HG03571 (cell line): ENCODE data around the gene IFI27L1.
A peak's percentile ranks its signal among the peaks of the same experiment; 100 is the strongest.

ENCODE experiments used
- ATAC-seq: cut with Tn5 transposase; IDR thresholded peaks from one replicate; pipeline ENCODE4 v1.9.1; 2021; ENCODE audit not compliant: unreplicated experiment

The IFI27L1 gene

GRCh38 chr14:94077823-94078222 lies 3.3 kb upstream of the IFI27L1 start:
- no peak for ATAC-seq

- no peak for ATAC-seq
These were observed 1.1 kb upstream of the IFI27L1 start for GRCh38 chr14:94079891-94080620.

- peak; percentile 27 for ATAC-seq
These were observed 293 bp downstream of the IFI27L1 start for GRCh38 chr14:94081386-94081820.

GRCh38 chr14:94087891-94088290 lies 6.8 kb downstream of the IFI27L1 start:
- ATAC-seq = no peak

GRCh38 chr14:94088516-94088915 lies 7.4 kb downstream of the IFI27L1 start:
- ATAC-seq = no peak

- ATAC-seq = no peak
These were observed 8.4 kb downstream of the IFI27L1 start for GRCh38 chr14:94089479-94089878.

- no peak for ATAC-seq
These were observed 12.3 kb downstream of the IFI27L1 start for GRCh38 chr14:94093418-94093817.

- ATAC-seq = no peak
These were observed 16.0 kb downstream of the IFI27L1 start for GRCh38 chr14:94097091-94097490.

- ATAC-seq = no peak
These were observed 17.3 kb downstream of the IFI27L1 start for GRCh38 chr14:94098326-94098992.

GRCh38 chr14:94099006-94099405 lies 17.9 kb downstream of the IFI27L1 start:
- no peak for ATAC-seq

GRCh38 chr14:94100847-94101246 lies 19.7 kb downstream of the IFI27L1 start:
- ATAC-seq = no peak

- ATAC-seq = no peak
These were observed 20.6 kb downstream of the IFI27L1 start for GRCh38 chr14:94101748-94102147.

GRCh38 chr14:94102768-94103482 lies 21.8 kb downstream of the IFI27L1 start:
- no peak for ATAC-seq

GRCh38 chr14:94103554-94104150 lies 22.5 kb downstream of the IFI27L1 start:
- no peak for ATAC-seq

GRCh38 chr14:94104731-94105130 lies 23.6 kb downstream of the IFI27L1 start:
- no peak for ATAC-seq

- ATAC-seq = no peak
These were observed 28.8 kb downstream of the IFI27L1 start for GRCh38 chr14:94109915-94110250.

GRCh38 chr14:94110552-94111181 lies 29.6 kb downstream of the IFI27L1 start, which contains the start of gene IFI27:
Gene IFI27 (plus strand): TSS chr14:94110736.
- ATAC-seq = no peak

- no peak for ATAC-seq
These were observed 30.4 kb downstream of the IFI27L1 start for GRCh38 chr14:94111276-94112095.

GRCh38 chr14:94112513-94113063 lies 31.5 kb downstream of the IFI27L1 start:
- no peak for ATAC-seq

GRCh38 chr14:94113073-94113472 lies 32.0 kb downstream of the IFI27L1 start:
- no peak for ATAC-seq
